Suprapubic skin (tissue), 4 donors: ENCODE measurements around the gene SPACA4. TPM values are rescaled to one million over a fixed set of nuclear protein-coding genes. Genes with fewer than 3 reads are reported as not detected.

Experiments used
- DNase-seq, 2 donors: peaks; one replicate each; pipeline ENCODE4 v3.0.0-alpha.2; 2019; ENCODE audit warnings: low spot score in 2 of 2
- H3K27ac ChIP-seq: fragments of 200-600 bp; sonication (generic); one replicate; pipeline ENCODE4 v1.5.1; 2019
- H3K27me3 ChIP-seq: fragments of 200-600 bp; sonication (generic); one replicate; pipeline ENCODE4 v1.5.1; 2019
- H3K36me3 ChIP-seq: fragments of 200-600 bp; sonication (generic); one replicate; pipeline ENCODE4 v1.5.1; 2019
- H3K4me1 ChIP-seq: fragments of 200-600 bp; sonication (generic); one replicate; pipeline ENCODE4 v1.5.1; 2019
- H3K4me3 ChIP-seq: fragments of 200-600 bp; sonication (generic); one replicate; pipeline ENCODE4 v1.5.1; 2019; ENCODE audit warnings: mild to moderate bottlenecking
- H3K9me3 ChIP-seq: fragments of 200-600 bp; sonication (generic); one replicate; pipeline ENCODE4 v1.5.1; 2019
- CTCF ChIP-seq, 2 donors: fragments of 200-600 bp in 1 of 2; fragments of 450-650 bp in 1 of 2; sonication (generic) in 1 of 2; IDR thresholded peaks; one replicate each; pipeline ENCODE4 v1.5.1; 2016 to 2019; ENCODE audit warnings: antibody characterized with exemption in 2 of 2, mild to moderate bottlenecking in 1 of 2, moderate library complexity in 1 of 2
- EP300 ChIP-seq: sonication (generic); formaldehyde crosslinking; IDR thresholded peaks from one replicate; pipeline ENCODE4 v1.6.1; 2017; ENCODE audit warnings: antibody characterized with exemption
- POLR2A ChIP-seq, 2 donors: fragments of 450-650 bp; IDR thresholded peaks; one replicate each; pipeline ENCODE4 v1.6.1; 2017; ENCODE audit warnings: antibody characterized with exemption in 2 of 2, mild to moderate bottlenecking in 2 of 2, moderate library complexity in 2 of 2
- POLR2AphosphoS5 ChIP-seq, 3 donors: sonication (generic); formaldehyde crosslinking; IDR thresholded peaks; one replicate each; pipeline ENCODE4 v1.6.1; 2017; ENCODE audit warnings: antibody characterized with exemption in 3 of 3
- WGBS: methylation state at CpG from one replicate; pipeline ENCODE4 v1.1.5; 2018; 5-methylcytosine and 5-hydroxymethylcytosine counted together
- total RNA-seq, 4 donors: library from RNA; depleted of rRNA; stranded (reverse); fragments of >200 nt; gene quantifications; one replicate each; pipeline ENCODE4 v1.1.0, GENCODE V29; 2016

The SPACA4 gene
- total RNA-seq, 4 donors from 2014 or later, result 2.1 to 3.6 (median 2.8) TPM

- no peaks in the 10 kb centered on the region for H3K9me3 ChIP-seq
- WGBS, result 68% methylated on average over 33 of the region's 33 CpGs
- H3K27ac ChIP-seq, result no peak overlapping the region
- peak overlapping the region; percentile 7 for H3K4me3 ChIP-seq
- no peak for TF ChIP-seq POLR2A (IDR thresholded peaks at IDR 0.05)
- no peak for TF ChIP-seq EP300
- TF ChIP-seq POLR2AphosphoS5 (IDR thresholded peaks at IDR 0.05), result no peak
- no peak for TF ChIP-seq CTCF (IDR thresholded peaks at IDR 0.05)
- H3K36me3 ChIP-seq, result no peaks in the 10 kb centered on the region
- H3K4me1 ChIP-seq, result peaks cover 36% of the 10 kb centered on the region
- peak in 1 of 2 donors; percentile 71 for DNase-seq
- no peaks in the 10 kb centered on the region for H3K27me3 ChIP-seq
Observed at GRCh38 chr19:48639483-48640375, 33.2 kb downstream of the SPACA4 start.

- no peak for DNase-seq
- WGBS, result 98% methylated on average over 2 of the region's 2 CpGs
- no peaks in the 10 kb centered on the region for H3K27me3 ChIP-seq
- TF ChIP-seq CTCF (IDR thresholded peaks at IDR 0.05), result no peak
- no peak for TF ChIP-seq EP300
- no peak for TF ChIP-seq POLR2AphosphoS5 (IDR thresholded peaks at IDR 0.05)
- no peak for TF ChIP-seq POLR2A (IDR thresholded peaks at IDR 0.05)
- no peaks in the 10 kb centered on the region for H3K9me3 ChIP-seq
- no peaks in the 10 kb centered on the region for H3K36me3 ChIP-seq
- H3K4me3 ChIP-seq, result no peak overlapping the region
- no peak overlapping the region for H3K27ac ChIP-seq
- H3K4me1 ChIP-seq, result peaks cover 39% of the 10 kb centered on the region
Observed at GRCh38 chr19:48641850-48642249, 35.3 kb downstream of the SPACA4 start.

GRCh38 chr19:48642862-48643261, 36.3 kb downstream of the SPACA4 start:
- no peak overlapping the region for H3K27ac ChIP-seq
- DNase-seq, result no peak
- no peaks in the 10 kb centered on the region for H3K36me3 ChIP-seq
- no peak overlapping the region for H3K4me3 ChIP-seq
- H3K27me3 ChIP-seq, result no peaks in the 10 kb centered on the region
- H3K9me3 ChIP-seq, result no peaks in the 10 kb centered on the region
- 85% methylated on average over 5 of the region's 5 CpGs for WGBS
- H3K4me1 ChIP-seq, result peaks cover 39% of the 10 kb centered on the region
- no peak for TF ChIP-seq CTCF (IDR thresholded peaks at IDR 0.05)
- no peak for TF ChIP-seq POLR2AphosphoS5 (IDR thresholded peaks at IDR 0.05)
- TF ChIP-seq POLR2A (IDR thresholded peaks at IDR 0.05), result no peak
- no peak for TF ChIP-seq EP300

GRCh38 chr19:48644355-48644754, 37.8 kb downstream of the SPACA4 start:
- Histone ChIP-seq H3K4me1 (peaks cover 29% of the 10 kb centered on the region), H3K27me3 (no peaks in the 10 kb centered on the region), H3K36me3 (no peaks in the 10 kb centered on the region), H3K4me3 (no peak overlapping the region), H3K9me3 (no peaks in the 10 kb centered on the region), H3K27ac (no peak overlapping the region)
- 79% methylated on average over 4 of the region's 4 CpGs for WGBS
- DNase-seq, result no peak
- TF ChIP-seq POLR2A (IDR thresholded peaks at IDR 0.05) (no peak), EP300 (no peak), POLR2AphosphoS5 (IDR thresholded peaks at IDR 0.05) (no peak), CTCF (IDR thresholded peaks at IDR 0.05) (no peak)

- TF ChIP-seq CTCF (IDR thresholded peaks at IDR 0.05), result no peak
- TF ChIP-seq POLR2A (IDR thresholded peaks at IDR 0.05), result no peak
- no peak for TF ChIP-seq POLR2AphosphoS5 (IDR thresholded peaks at IDR 0.05)
- no peak for TF ChIP-seq EP300
- Histone ChIP-seq H3K36me3 (no peaks in the 10 kb centered on the region), H3K4me3 (peak overlapping the region; percentile 68), H3K27me3 (no peaks in the 10 kb centered on the region), H3K4me1 (peaks cover 33% of the 10 kb centered on the region), H3K9me3 (no peaks in the 10 kb centered on the region), H3K27ac (peak overlapping the region; percentile 91)
- peak in 1 of 2 donors; percentile 87 for DNase-seq
- WGBS, result under 1% methylated on average over 17 of the region's 25 CpGs
Observed at GRCh38 chr19:48644839-48645619, 38.5 kb downstream of the SPACA4 start.
